BLaER1 treated with 17β-estradiol and CSF1 and Interleukin-3, amounts not matched to agents 10 nM and 100 nM (cell line): ENCODE results near the gene TCF12.

ENCODE experiments used
- H3K27ac ChIP-seq, 11 experiments: shearing (Covaris generic); formaldehyde crosslinking; 2 replicates each; pipeline ENCODE4 v1.8.1; 2022
- H3K27me3 ChIP-seq, 11 experiments: shearing (Covaris generic); formaldehyde crosslinking; 2 replicates each; pipeline ENCODE4 v1.8.1; 2022
- H3K36me3 ChIP-seq, 11 experiments: shearing (Covaris generic); formaldehyde crosslinking; 2 replicates each; pipeline ENCODE4 v1.8.1; 2022
- H3K4me1 ChIP-seq, 10 experiments: shearing (Covaris generic); formaldehyde crosslinking; 2 replicates each; pipeline ENCODE4 v1.8.1; 2022
- H3K4me2 ChIP-seq, 11 experiments: shearing (Covaris generic); formaldehyde crosslinking; 2 replicates each; pipeline ENCODE4 v1.8.1; 2022
- H3K4me3 ChIP-seq, 10 experiments: shearing (Covaris generic); formaldehyde crosslinking; 2 replicates each; pipeline ENCODE4 v1.8.1; 2022
- H3K9ac ChIP-seq, 11 experiments: shearing (Covaris generic); formaldehyde crosslinking; 2 replicates each; pipeline ENCODE4 v1.8.1; 2022
- H3K9me3 ChIP-seq, 11 experiments: shearing (Covaris generic); formaldehyde crosslinking; replicated peaks in 1 of 11; 2 replicates each; pipeline ENCODE4 v1.8.1; 2022
- H4K20me1 ChIP-seq, 11 experiments: shearing (Covaris generic); formaldehyde crosslinking; 2 replicates each; pipeline ENCODE4 v1.8.1; 2022
- Cebpa-rat ChIP-seq, 11 experiments: shearing (Covaris generic); IDR thresholded peaks; 2 replicates each; pipeline ENCODE4 v1.8.1; 2022

Gene TCF12

DNA sequence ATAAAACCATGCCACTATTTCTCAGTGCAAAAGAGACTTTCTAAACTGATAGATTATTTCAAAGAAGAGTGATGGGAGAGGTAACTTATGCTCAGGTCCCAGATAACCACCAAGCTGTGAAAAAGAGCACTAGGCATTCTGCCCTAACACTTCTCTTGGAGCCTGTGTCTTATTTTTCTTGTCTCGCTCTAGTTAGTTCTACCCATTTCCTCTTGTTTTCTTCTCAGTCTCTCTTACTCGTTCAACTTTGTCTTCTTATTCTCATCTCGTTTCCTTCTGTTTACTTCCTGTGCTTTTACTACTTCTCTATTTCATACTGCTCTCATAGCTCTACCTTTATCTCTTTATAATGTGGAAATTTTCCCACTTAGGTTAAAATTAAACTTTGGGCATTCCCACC, 366.1 kb downstream of the TCF12 start:
- peak overlapping the region; percentile 3 to 82 (median 78); a peak in 21 of 22 replicates for H3K27ac ChIP-seq
- peak overlapping the region; percentile 64 to 87 (median 79) for H3K4me2 ChIP-seq
- no peaks in the 10 kb centered on the region for H3K27me3 ChIP-seq
- no peak for TF ChIP-seq Cebpa-rat (IDR thresholded peaks at IDR 0.05)
- H3K9me3 ChIP-seq, result no peaks in the 10 kb centered on the region
- H3K36me3 ChIP-seq, result peaks cover 62 to 97% (median 79%) of the 10 kb centered on the region in 11 experiments
- H3K4me3 ChIP-seq, result peak overlapping the region in 4 of 10 experiments; percentile 1 to 33 (median 24); a peak in 4 of 20 replicates
- H3K4me1 ChIP-seq, result peaks cover 27 to 48% (median 33%) of the 10 kb centered on the region in 10 experiments
- peaks cover 0 to 4% (median 0%) of the 10 kb centered on the region in 11 experiments; a peak in 3 of 22 replicates for H4K20me1 ChIP-seq
- H3K9ac ChIP-seq, result peak overlapping the region; percentile 46 to 75 (median 64); a peak in 20 of 22 replicates

DNA sequence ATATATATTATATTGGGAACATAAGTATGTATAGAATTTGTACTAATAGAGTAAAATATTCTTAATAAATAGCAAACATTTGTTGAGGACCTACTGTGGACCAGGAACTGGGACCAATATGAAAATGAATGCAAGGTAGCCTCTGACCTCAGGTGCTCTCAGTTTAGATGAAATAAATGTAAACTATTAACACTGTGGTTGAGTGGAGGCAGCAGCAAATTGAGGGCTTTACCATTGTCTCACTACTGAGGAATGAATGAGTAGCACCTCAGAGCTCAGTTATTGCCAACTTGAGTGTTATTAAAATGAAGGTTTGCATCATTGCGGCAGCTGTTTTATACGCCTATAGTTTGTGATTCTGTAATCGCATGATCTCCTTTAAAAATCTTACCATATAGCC, 366.9 kb downstream of the TCF12 start:
- H3K27me3 ChIP-seq, result no peaks in the 10 kb centered on the region
- no peak overlapping the region for H3K4me3 ChIP-seq
- H3K27ac ChIP-seq, result peak overlapping the region in 4 of 11 experiments; percentile 1 to 66 (median 22); a peak in 5 of 22 replicates
- peaks cover 0 to 4% (median 0%) of the 10 kb centered on the region in 11 experiments; a peak in 3 of 22 replicates for H4K20me1 ChIP-seq
- H3K36me3 ChIP-seq, result peaks cover 67 to 97% (median 80%) of the 10 kb centered on the region in 11 experiments
- H3K9ac ChIP-seq, result no peak overlapping the region
- no peak overlapping the region for H3K4me2 ChIP-seq
- peaks cover 0 to 7% (median 3%) of the 10 kb centered on the region in 11 experiments; a peak in 11 of 22 replicates for H3K9me3 ChIP-seq
- no peak for TF ChIP-seq Cebpa-rat (IDR thresholded peaks at IDR 0.05)
- H3K4me1 ChIP-seq, result peaks cover 27 to 56% (median 33%) of the 10 kb centered on the region in 10 experiments

DNA sequence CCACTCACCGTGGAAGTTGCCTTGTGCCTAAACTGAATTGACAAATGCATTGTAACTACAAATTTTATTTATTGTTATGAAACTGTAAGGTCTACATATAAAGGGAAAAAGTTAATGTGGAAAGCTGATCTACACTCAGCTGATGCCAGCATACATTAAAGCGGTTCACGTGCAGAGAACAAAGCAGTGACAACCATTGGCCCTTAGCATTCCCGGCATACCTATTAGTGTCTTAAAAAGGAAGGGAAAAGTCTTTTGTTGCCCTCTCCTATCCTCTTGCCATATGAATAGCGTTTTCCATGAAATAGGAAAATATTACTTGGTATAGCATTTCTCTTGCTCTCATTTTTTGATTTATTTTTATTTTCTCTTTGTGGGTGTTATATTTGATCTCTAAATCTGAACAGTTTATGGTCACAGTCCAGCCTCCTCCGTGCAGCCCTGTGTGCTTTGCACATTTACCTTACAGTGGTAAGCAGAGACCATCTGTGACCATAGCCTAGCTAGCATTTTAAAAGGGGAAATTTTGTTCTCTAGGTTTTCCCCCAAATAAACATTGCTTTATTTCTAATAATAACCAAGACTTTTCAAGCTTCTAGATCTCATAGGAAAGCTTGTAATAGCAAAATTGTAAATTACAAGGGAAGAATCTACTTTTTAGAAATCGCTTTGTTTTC, 368.1 kb downstream of the TCF12 start:
- no peak for TF ChIP-seq Cebpa-rat (IDR thresholded peaks at IDR 0.05)
- Histone ChIP-seq H4K20me1 (no peaks in the 10 kb centered on the region; a peak in 1 of 22 replicates), H3K27ac (no peak overlapping the region), H3K4me1 (peaks cover 27 to 49% (median 33%) of the 10 kb centered on the region in 10 experiments), H3K36me3 (peaks cover 68 to 98% (median 82%) of the 10 kb centered on the region in 11 experiments), H3K4me3 (no peak overlapping the region), H3K9ac (no peak overlapping the region), H3K9me3 (peaks cover 0 to 19% (median 13%) of the 10 kb centered on the region in 11 experiments; a peak in 13 of 22 replicates), H3K4me2 (no peak overlapping the region), H3K27me3 (no peaks in the 10 kb centered on the region)

DNA sequence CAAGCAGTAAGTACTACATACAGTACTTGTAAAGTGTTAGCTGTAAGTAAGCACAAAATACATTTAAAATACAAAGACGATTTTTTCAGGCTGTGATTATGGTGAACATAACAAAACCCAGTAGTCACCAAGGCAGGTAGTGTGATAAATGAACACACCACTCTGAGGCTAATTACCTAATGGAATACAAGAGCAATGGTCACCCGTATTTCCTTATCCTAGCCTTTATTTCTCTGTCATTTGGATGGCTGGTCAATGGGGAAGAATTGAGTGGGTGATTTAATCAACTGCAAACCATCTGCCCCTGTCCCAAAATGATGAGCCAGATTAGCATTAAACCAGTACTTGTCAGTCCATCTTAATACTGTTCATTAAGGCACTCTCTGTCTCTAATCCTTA, 368.7 kb downstream of the TCF12 start:
- no peak for TF ChIP-seq Cebpa-rat (IDR thresholded peaks at IDR 0.05)
- Histone ChIP-seq H3K27me3 (no peaks in the 10 kb centered on the region), H3K9ac (no peak overlapping the region), H3K9me3 (peaks cover 0 to 24% (median 13%) of the 10 kb centered on the region in 11 experiments; a peak in 13 of 22 replicates), H3K27ac (0 out of 22 replicates have a peak overlapping the region, but pooled peaks of 1 of the 11 experiments have one; percentile 5), H3K36me3 (peaks cover 73 to 99% (median 81%) of the 10 kb centered on the region in 11 experiments), H3K4me3 (no peak overlapping the region), H3K4me1 (peaks cover 27 to 43% (median 30%) of the 10 kb centered on the region in 10 experiments), H3K4me2 (no peak overlapping the region), H4K20me1 (no peaks in the 10 kb centered on the region; a peak in 1 of 22 replicates)

DNA sequence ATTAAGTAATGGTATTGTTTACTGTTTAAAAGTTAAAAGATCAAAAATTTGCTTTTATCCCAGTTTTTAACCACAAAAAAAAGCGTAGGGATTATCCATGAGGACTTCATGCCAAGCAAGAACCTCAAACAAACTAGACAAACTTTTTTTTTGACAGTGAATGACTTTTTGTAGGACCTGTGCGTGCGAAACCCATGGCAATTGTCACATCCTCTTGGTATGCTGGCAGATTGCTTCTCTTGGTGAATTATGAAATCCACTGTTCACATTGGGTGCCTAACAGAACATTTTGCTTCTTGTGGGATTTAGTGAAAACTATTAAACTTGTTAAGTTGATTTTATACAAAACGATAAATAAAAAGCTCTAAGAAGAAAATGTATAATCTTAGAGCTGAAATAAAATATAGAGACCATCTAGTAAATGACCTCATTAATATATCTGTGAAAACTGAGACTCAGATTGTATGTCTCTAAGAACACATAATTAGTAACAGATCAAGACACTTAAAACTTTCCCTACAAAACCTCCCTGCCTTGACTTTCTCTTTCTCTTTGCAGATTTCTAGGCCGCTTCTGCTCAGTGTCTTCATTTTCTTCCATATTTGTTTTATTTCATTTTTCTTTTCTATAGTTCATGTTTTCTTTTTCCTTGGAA, 370.6 kb downstream of the TCF12 start:
- no peak for TF ChIP-seq Cebpa-rat (IDR thresholded peaks at IDR 0.05)
- H3K4me2 ChIP-seq, result no peak overlapping the region
- H3K27ac ChIP-seq, result no peak overlapping the region
- H3K36me3 ChIP-seq, result peaks cover 65 to 92% (median 71%) of the 10 kb centered on the region in 11 experiments
- H4K20me1 ChIP-seq, result no peaks in the 10 kb centered on the region; a peak in 1 of 22 replicates
- no peaks in the 10 kb centered on the region for H3K27me3 ChIP-seq
- H3K4me3 ChIP-seq, result no peak overlapping the region
- peaks cover 8 to 24% (median 10%) of the 10 kb centered on the region in 10 experiments for H3K4me1 ChIP-seq
- H3K9me3 ChIP-seq, result peaks cover 0 to 24% (median 13%) of the 10 kb centered on the region in 11 experiments; a peak in 13 of 22 replicates
- H3K9ac ChIP-seq, result no peak overlapping the region

DNA sequence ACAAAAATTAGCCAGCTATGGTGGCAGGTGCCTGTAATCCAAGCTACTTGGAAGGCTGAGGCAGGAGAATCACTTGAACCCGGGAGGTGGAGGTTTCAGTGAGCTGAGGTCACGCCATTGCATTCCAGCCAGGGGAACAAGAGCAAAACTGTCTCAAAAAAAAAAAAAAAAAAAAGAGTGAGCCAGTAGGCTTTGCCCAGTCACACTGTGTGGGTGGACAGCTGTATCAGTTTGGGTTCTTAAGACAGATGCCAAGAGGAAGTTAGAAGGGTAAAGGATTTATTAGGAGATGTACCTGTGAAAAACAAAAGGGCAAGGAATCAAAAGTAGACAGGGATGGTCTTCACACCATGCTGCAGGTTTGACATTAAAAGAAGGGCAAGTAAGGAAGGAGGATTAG, 371.7 kb downstream of the TCF12 start:
- peaks cover 0 to 15% (median 0%) of the 10 kb centered on the region in 10 experiments; a peak in 4 of 20 replicates for H3K4me1 ChIP-seq
- no peak for TF ChIP-seq Cebpa-rat (IDR thresholded peaks at IDR 0.05)
- peak overlapping the region in 1 of 11 experiments; percentile 19; a peak in 1 of 22 replicates for H3K4me2 ChIP-seq
- H4K20me1 ChIP-seq, result no peaks in the 10 kb centered on the region; a peak in 1 of 22 replicates
- H3K36me3 ChIP-seq, result peaks cover 62 to 80% (median 71%) of the 10 kb centered on the region in 11 experiments
- H3K4me3 ChIP-seq, result no peak overlapping the region
- H3K9me3 ChIP-seq, result peaks cover 0 to 24% (median 13%) of the 10 kb centered on the region in 11 experiments; a peak in 13 of 22 replicates
- no peaks in the 10 kb centered on the region for H3K27me3 ChIP-seq
- no peak overlapping the region for H3K27ac ChIP-seq
- H3K9ac ChIP-seq, result no peak overlapping the region

DNA sequence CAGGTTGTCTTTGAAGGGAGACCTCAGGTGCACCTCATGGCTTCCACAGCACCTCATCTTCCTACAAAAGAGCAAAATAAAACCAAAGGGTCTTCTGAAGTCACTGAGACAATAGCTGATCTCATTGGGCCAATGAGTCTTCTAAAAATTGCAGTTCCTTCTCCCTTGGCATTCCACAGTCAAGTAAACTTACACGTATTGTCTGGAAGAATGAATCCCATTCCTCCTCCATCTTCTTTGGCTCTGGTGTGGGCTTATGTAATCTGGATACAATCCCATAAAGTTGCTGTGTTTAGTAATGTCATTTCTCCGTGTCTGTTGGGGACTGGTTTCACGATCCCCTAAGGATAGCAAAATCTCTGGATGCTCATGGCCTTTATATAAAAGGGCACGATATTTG, 372.4 kb downstream of the TCF12 start:
- Histone ChIP-seq H4K20me1 (no peaks in the 10 kb centered on the region; a peak in 1 of 22 replicates), H3K4me2 (no peak overlapping the region), H3K4me1 (peaks cover 0 to 15% (median 0%) of the 10 kb centered on the region in 10 experiments; a peak in 4 of 20 replicates), H3K27me3 (no peaks in the 10 kb centered on the region), H3K36me3 (peaks cover 56 to 74% (median 65%) of the 10 kb centered on the region in 11 experiments), H3K9ac (no peak overlapping the region), H3K9me3 (peaks cover 0 to 24% (median 13%) of the 10 kb centered on the region in 11 experiments; a peak in 13 of 22 replicates), H3K27ac (no peak overlapping the region), H3K4me3 (no peak overlapping the region)
- no peak for TF ChIP-seq Cebpa-rat (IDR thresholded peaks at IDR 0.05)

DNA sequence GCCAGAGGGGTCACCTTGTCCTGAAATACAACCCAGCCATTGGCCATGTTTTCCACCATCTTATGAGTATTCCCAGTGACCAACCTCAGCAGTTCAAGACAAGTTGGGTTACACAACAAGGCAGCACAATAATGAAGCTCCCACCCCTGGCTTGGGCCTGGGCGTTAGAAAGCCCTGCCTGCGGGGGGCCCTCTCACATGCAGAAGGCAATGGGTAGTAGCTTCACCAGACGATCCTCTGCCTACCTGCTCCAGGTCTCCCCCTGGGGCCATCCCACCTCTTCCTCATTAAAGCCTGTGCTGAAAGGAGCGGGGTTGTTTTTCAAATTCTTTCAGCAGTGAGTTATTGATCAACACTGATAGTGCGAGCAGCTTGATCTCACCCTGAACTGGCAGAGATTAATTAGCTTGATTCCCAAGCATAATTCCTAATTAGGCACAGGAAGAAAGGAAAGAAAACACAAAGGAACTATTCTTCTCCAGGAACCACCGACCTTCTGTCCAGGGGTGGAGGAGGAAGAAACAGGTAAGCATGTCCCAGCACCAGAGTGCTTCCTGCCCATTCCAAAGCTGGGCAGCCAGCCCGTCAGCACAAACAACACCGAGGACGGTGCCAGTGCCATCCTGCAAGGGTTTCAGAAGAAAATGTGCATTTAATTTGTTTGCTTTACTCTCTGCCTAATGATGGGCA, 378.2 kb downstream of the TCF12 start:
- Histone ChIP-seq H3K9me3 (peaks cover 0 to 5% (median under 1%) of the 10 kb centered on the region in 11 experiments; a peak in 4 of 22 replicates), H3K4me2 (peak overlapping the region in 3 of 11 experiments; percentile 10 to 68 (median 62); a peak in 4 of 22 replicates), H3K36me3 (peaks cover 3 to 16% (median 10%) of the 10 kb centered on the region in 11 experiments; a peak in 19 of 22 replicates), H3K4me3 (no peak overlapping the region), H3K4me1 (peaks cover 0 to 62% (median 14%) of the 10 kb centered on the region in 10 experiments; a peak in 12 of 20 replicates), H3K27ac (no peak overlapping the region), H4K20me1 (no peaks in the 10 kb centered on the region), H3K9ac (no peak overlapping the region), H3K27me3 (no peaks in the 10 kb centered on the region)
- TF ChIP-seq Cebpa-rat (IDR thresholded peaks at IDR 0.05), result no peak
